DND-41 (cell line): ENCODE measurements around the gene DYRK2.

Source experiments
- EZH2 ChIP-seq: IDR thresholded peaks from 3 replicates; pipeline ENCODE4 v1.6.1; 2012; ENCODE audit warnings: borderline replicate concordance, low read depth, mild to moderate bottlenecking, moderate library complexity, low read length, inconsistent platforms; ENCODE audit not compliant: severe bottlenecking
- TF ChIP-seq, protein P1 (sequence below): IDR thresholded peaks from 2 replicates; pipeline ENCODE4 v1.5.1; 2012; ENCODE audit warnings: borderline replicate concordance, low read length, moderate library complexity, mild to moderate bottlenecking; ENCODE audit not compliant: poor library complexity, severe bottlenecking; ENCODE audit errors: extremely low read depth

- TF ChIP-seq, protein P1, sequence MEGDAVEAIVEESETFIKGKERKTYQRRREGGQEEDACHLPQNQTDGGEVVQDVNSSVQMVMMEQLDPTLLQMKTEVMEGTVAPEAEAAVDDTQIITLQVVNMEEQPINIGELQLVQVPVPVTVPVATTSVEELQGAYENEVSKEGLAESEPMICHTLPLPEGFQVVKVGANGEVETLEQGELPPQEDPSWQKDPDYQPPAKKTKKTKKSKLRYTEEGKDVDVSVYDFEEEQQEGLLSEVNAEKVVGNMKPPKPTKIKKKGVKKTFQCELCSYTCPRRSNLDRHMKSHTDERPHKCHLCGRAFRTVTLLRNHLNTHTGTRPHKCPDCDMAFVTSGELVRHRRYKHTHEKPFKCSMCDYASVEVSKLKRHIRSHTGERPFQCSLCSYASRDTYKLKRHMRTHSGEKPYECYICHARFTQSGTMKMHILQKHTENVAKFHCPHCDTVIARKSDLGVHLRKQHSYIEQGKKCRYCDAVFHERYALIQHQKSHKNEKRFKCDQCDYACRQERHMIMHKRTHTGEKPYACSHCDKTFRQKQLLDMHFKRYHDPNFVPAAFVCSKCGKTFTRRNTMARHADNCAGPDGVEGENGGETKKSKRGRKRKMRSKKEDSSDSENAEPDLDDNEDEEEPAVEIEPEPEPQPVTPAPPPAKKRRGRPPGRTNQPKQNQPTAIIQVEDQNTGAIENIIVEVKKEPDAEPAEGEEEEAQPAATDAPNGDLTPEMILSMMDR, result no peak
- no peak for TF ChIP-seq EZH2
Measured at GRCh38 chr12:67638694-67639093, 9.9 kb upstream of the DYRK2 start.
